CD4-positive, CD25-positive, alpha-beta regulatory T cell (primary cell): ENCODE measurements around the gene NCKAP1. TPM values are rescaled to one million over a fixed set of nuclear protein-coding genes. Genes with fewer than 3 reads are reported as not detected.

Source experiments
- ATAC-seq, 2 donors: fragments of 150-1000 bp; cut with Tn5 transposase; one replicate each; pipeline ENCODE4 v1.10.0; 2021; ENCODE audit warnings: low read depth in 2 of 2, moderate number of reproducible peaks in 2 of 2, moderate library complexity in 1 of 2
- DNase-seq, 3 donors: peaks; one replicate each; pipeline versions ENCODE4 v3.0.0 to v3.0.0-alpha.2; 2012 to 2022; ENCODE audit warnings: mixed read lengths in 1 of 3
- H3K27ac ChIP-seq: one replicate; pipeline ENCODE4 v1.7.0; 2013; ENCODE audit warnings: mild to moderate bottlenecking, low read length; ENCODE audit not compliant: insufficient read depth, poor library complexity, severe bottlenecking
- H3K27me3 ChIP-seq: one replicate; pipeline ENCODE4 v1.7.0; 2013; ENCODE audit warnings: low read length; ENCODE audit not compliant: control insufficient read depth, insufficient read depth
- H3K36me3 ChIP-seq: one replicate; pipeline ENCODE4 v1.7.0; 2013; ENCODE audit warnings: mild to moderate bottlenecking, low read length, moderate library complexity; ENCODE audit not compliant: control insufficient read depth, insufficient read depth
- H3K4me1 ChIP-seq: 2 replicates; pipeline ENCODE4 v1.7.0; 2013; ENCODE audit warnings: mild to moderate bottlenecking, low read length; ENCODE audit not compliant: insufficient read depth, control insufficient read depth, poor library complexity, severe bottlenecking
- H3K4me3 ChIP-seq: one replicate; pipeline ENCODE4 v1.7.0; 2013; ENCODE audit warnings: low read depth, mild to moderate bottlenecking, low read length, moderate library complexity
- H3K9me3 ChIP-seq, 2 experiments: 1 replicate in 1 of 2; 2 replicates in 1 of 2; pipeline ENCODE4 v1.7.0; 2013; ENCODE audit warnings: low read length in 2 of 2, mild to moderate bottlenecking in 1 of 2, moderate library complexity in 1 of 2; ENCODE audit not compliant: control insufficient read depth in 2 of 2
- H3K27ac Mint-ChIP-seq, 3 donors: one replicate each; pipeline ENCODE4 v1.8.0; 2020 to 2022; ENCODE audit warnings: mild to moderate bottlenecking in 3 of 3, mixed read lengths in 3 of 3, moderate library complexity in 2 of 3
- H3K27me3 Mint-ChIP-seq: one replicate; pipeline ENCODE4 v1.8.0; 2022; ENCODE audit warnings: mild to moderate bottlenecking, mixed read lengths
- H3K36me3 Mint-ChIP-seq: one replicate; pipeline ENCODE4 v1.8.0; 2020; ENCODE audit warnings: mixed read lengths
- H3K4me1 Mint-ChIP-seq, 4 donors: one replicate each; pipeline ENCODE4 v1.8.0; 2020 to 2022; ENCODE audit warnings: mixed read lengths in 4 of 4, mild to moderate bottlenecking in 1 of 4
- H3K4me3 Mint-ChIP-seq, 4 donors: one replicate each; pipeline ENCODE4 v1.8.0; 2020 to 2022; ENCODE audit warnings: mild to moderate bottlenecking in 4 of 4, mixed read lengths in 4 of 4, moderate library complexity in 3 of 4
- H3K9me3 Mint-ChIP-seq, 7 donors: one replicate each; pipeline ENCODE4 v1.8.0; 2020 to 2022; ENCODE audit warnings: mixed read lengths in 7 of 7, mild to moderate bottlenecking in 3 of 7, moderate library complexity in 2 of 7
- polyA plus RNA-seq, 4 donors: library from polyadenylated mRNA; unstranded; fragments of 300-500 nt; fragmentation: Illumina TruSeq; gene quantifications; one replicate each; pipeline ENCODE4 v1.2.3, GENCODE V29; 2021
- total RNA-seq: library from RNA; stranded (reverse); gene quantifications from one replicate; pipeline ENCODE4 v1.2.3, GENCODE V29; 2022

The NCKAP1 gene
- total and polyA plus RNA-seq, 5 donors from 2014 or later = 0.64 to 5.7 (median 1.1) TPM

DNA sequence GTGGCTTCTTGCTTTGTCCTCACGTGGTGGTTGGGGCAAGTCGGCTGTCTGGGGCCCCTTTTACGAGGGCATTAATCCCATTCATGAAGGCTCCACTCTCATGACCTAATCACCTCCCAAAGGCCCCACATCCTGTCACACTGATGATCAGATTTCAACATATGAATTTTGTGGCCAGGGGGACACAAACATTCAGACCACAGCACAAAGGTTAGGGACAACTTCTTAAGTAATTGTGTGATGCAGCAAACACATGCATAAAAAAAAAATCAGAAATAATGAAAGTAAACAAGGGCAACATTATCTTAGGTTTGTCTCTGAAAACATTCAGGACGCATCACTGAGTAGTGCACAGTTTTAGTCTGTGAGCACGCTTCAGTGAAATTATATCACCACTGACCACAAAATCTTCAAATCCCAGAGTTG lies 117.6 kb downstream of the NCKAP1 start:
- H3K9me3 Mint-ChIP-seq = peaks cover 0 to 1% (median 0%) of the 10 kb centered on the region in 7 donors
- Histone ChIP-seq H3K27me3 (no peaks in the 10 kb centered on the region), H3K4me1 (no peaks in the 10 kb centered on the region), H3K9me3 (no peaks in the 10 kb centered on the region), H3K4me3 (no peak overlapping the region), H3K36me3 (no peaks in the 10 kb centered on the region), H3K27ac (no peak overlapping the region)
- H3K27ac Mint-ChIP-seq = peak overlapping the region in 1 of 3 donors; percentile 52
- no peaks in the 10 kb centered on the region for H3K36me3 Mint-ChIP-seq
- H3K27me3 Mint-ChIP-seq = no peaks in the 10 kb centered on the region
- no peaks in the 10 kb centered on the region for H3K4me1 Mint-ChIP-seq
- ATAC-seq = no peak
- no peak for DNase-seq
- no peak overlapping the region for H3K4me3 Mint-ChIP-seq

DNA sequence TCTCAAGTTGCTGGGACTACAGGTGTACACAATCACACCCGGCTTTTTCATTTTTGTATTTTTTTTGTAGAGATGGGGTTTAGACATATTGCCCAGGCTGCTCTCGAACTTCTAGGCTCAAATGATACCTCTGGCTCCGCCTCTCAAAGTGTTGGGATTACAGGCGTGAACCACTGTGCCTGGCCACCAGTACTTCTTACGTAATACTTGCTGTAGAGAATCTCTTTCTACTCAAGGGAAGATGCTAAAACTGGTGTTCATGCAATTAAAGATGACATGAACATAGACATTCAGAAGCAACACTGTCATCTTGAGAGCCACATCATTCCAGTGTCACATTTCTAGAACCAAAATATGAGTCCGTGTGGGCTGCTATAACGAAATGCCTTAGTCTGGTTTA lies 118.2 kb downstream of the NCKAP1 start:
- H3K27ac ChIP-seq = no peak overlapping the region
- peaks cover 0 to 1% (median 0%) of the 10 kb centered on the region in 7 donors for H3K9me3 Mint-ChIP-seq
- H3K4me1 ChIP-seq = no peaks in the 10 kb centered on the region
- DNase-seq = no peak
- no peaks in the 10 kb centered on the region for H3K27me3 Mint-ChIP-seq
- H3K4me3 Mint-ChIP-seq = no peak overlapping the region
- ATAC-seq = no peak
- no peak overlapping the region for H3K27ac Mint-ChIP-seq
- H3K9me3 ChIP-seq = no peaks in the 10 kb centered on the region
- H3K27me3 ChIP-seq = no peaks in the 10 kb centered on the region
- no peak overlapping the region for H3K4me3 ChIP-seq
- no peaks in the 10 kb centered on the region for H3K36me3 Mint-ChIP-seq
- no peaks in the 10 kb centered on the region for H3K4me1 Mint-ChIP-seq
- no peaks in the 10 kb centered on the region for H3K36me3 ChIP-seq

- Histone ChIP-seq H3K36me3 (no peaks in the 10 kb centered on the region), H3K27me3 (no peaks in the 10 kb centered on the region), H3K9me3 (no peaks in the 10 kb centered on the region), H3K4me3 (no peak overlapping the region), H3K27ac (no peak overlapping the region), H3K4me1 (no peaks in the 10 kb centered on the region)
- peaks cover 0 to 1% (median 0%) of the 10 kb centered on the region in 7 donors for H3K9me3 Mint-ChIP-seq
- H3K36me3 Mint-ChIP-seq = no peaks in the 10 kb centered on the region
- no peak for DNase-seq
- H3K27me3 Mint-ChIP-seq = no peaks in the 10 kb centered on the region
- H3K4me1 Mint-ChIP-seq = no peaks in the 10 kb centered on the region
- no peak for ATAC-seq
- no peak overlapping the region for H3K4me3 Mint-ChIP-seq
- H3K27ac Mint-ChIP-seq = no peak overlapping the region
These were observed 119.2 kb downstream of the NCKAP1 start for GRCh38 chr2:182918961-182919652.

- no peak overlapping the region for H3K27ac ChIP-seq
- H3K4me1 ChIP-seq = no peaks in the 10 kb centered on the region
- H3K4me1 Mint-ChIP-seq = no peaks in the 10 kb centered on the region
- no peak overlapping the region for H3K4me3 Mint-ChIP-seq
- no peak overlapping the region for H3K4me3 ChIP-seq
- no peak overlapping the region for H3K27ac Mint-ChIP-seq
- H3K9me3 Mint-ChIP-seq = peaks cover 0 to 1% (median 0%) of the 10 kb centered on the region in 7 donors
- no peak for ATAC-seq
- DNase-seq = no peak
- no peaks in the 10 kb centered on the region for H3K27me3 Mint-ChIP-seq
- H3K9me3 ChIP-seq = no peaks in the 10 kb centered on the region
- no peaks in the 10 kb centered on the region for H3K27me3 ChIP-seq
- no peaks in the 10 kb centered on the region for H3K36me3 Mint-ChIP-seq
- H3K36me3 ChIP-seq = no peaks in the 10 kb centered on the region
These were observed 120.3 kb downstream of the NCKAP1 start for GRCh38 chr2:182917924-182918323.

DNA sequence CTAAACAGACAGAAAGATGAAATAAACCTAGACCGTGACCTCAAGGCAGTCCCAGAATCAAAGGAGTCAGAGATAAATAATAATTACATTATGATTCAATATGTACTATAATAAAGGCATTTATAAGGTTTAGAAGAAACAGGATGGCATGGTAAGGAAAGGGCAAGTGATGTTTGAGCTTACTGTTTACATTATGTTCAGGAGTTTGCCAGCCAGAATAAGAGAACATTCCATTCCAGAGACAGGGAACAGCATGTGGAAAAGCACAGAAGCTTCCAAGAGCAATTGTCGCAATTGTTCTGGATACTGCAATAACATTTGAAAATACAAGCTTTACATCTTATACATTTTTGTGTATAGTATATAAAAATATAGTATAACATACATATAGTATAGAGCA lies 121.8 kb downstream of the NCKAP1 start:
- Histone ChIP-seq H3K27ac (no peak overlapping the region), H3K4me3 (no peak overlapping the region), H3K9me3 (no peaks in the 10 kb centered on the region), H3K4me1 (no peaks in the 10 kb centered on the region), H3K36me3 (no peaks in the 10 kb centered on the region), H3K27me3 (no peaks in the 10 kb centered on the region)
- DNase-seq (no peak), ATAC-seq (no peak)
- peaks cover 0 to 1% (median 0%) of the 10 kb centered on the region in 7 donors for H3K9me3 Mint-ChIP-seq
- H3K36me3 Mint-ChIP-seq = no peaks in the 10 kb centered on the region
- H3K4me3 Mint-ChIP-seq = no peak overlapping the region
- no peak overlapping the region for H3K27ac Mint-ChIP-seq
- no peaks in the 10 kb centered on the region for H3K4me1 Mint-ChIP-seq
- H3K27me3 Mint-ChIP-seq = no peaks in the 10 kb centered on the region

- H3K27me3 ChIP-seq = no peaks in the 10 kb centered on the region
- DNase-seq = no peak
- Mint-ChIP-seq H3K36me3 (no peaks in the 10 kb centered on the region), H3K4me1 (no peaks in the 10 kb centered on the region), H3K27ac (no peak overlapping the region), H3K27me3 (no peaks in the 10 kb centered on the region), H3K9me3 (peaks cover 0 to 1% (median 0%) of the 10 kb centered on the region in 7 donors), H3K4me3 (no peak overlapping the region)
- no peak overlapping the region for H3K4me3 ChIP-seq
- no peaks in the 10 kb centered on the region for H3K9me3 ChIP-seq
- H3K4me1 ChIP-seq = no peaks in the 10 kb centered on the region
- H3K36me3 ChIP-seq = no peaks in the 10 kb centered on the region
- ATAC-seq = no peak
- H3K27ac ChIP-seq = no peak overlapping the region
These were observed 122.6 kb downstream of the NCKAP1 start for GRCh38 chr2:182915369-182916326.

DNA sequence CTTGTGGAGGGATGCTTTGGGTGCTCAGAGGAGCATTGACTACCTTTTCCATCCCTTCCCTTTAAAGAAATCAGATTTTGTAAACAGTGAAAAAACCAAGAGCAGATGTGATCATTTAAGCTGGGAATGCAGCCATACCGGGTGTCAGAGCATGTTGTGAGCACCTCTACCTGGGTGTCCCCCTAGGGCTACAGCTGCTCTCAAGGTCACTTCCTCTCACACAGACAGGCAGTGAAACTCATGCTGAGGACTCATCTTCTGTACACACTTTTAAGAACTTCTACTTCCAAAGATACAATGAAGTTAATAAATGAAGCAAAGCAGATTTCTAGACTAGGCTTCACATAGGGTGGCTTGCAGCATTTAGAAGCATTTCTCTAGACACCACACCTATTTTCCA lies 123.4 kb downstream of the NCKAP1 start:
- Histone ChIP-seq H3K27ac (no peak overlapping the region), H3K4me3 (no peak overlapping the region), H3K36me3 (no peaks in the 10 kb centered on the region), H3K4me1 (no peaks in the 10 kb centered on the region), H3K9me3 (no peaks in the 10 kb centered on the region), H3K27me3 (no peaks in the 10 kb centered on the region)
- H3K36me3 Mint-ChIP-seq = no peaks in the 10 kb centered on the region
- no peak overlapping the region for H3K4me3 Mint-ChIP-seq
- no peaks in the 10 kb centered on the region for H3K27me3 Mint-ChIP-seq
- H3K9me3 Mint-ChIP-seq = peaks cover 0 to 1% (median 0%) of the 10 kb centered on the region in 7 donors
- H3K4me1 Mint-ChIP-seq = no peaks in the 10 kb centered on the region
- no peak for DNase-seq
- H3K27ac Mint-ChIP-seq = no peak overlapping the region
- ATAC-seq = no peak
